A549 (cell line): Measurements from ENCODE around the gene MAP6.

Experiments used
- CEBPB ChIP-seq, 2 experiments: fragments of >200 bp in 1 of 2; sonication (Bioruptor Twin) in 1 of 2; formaldehyde crosslinking in 1 of 2; IDR thresholded peaks; 2 replicates each; pipeline ENCODE4 v1.6.1; 2012 to 2016
- FOSL2 ChIP-seq, 2 experiments: fragments of 450-650 bp in 1 of 2; fragments of >200 bp in 1 of 2; sonication (Bioruptor Twin) in 1 of 2; formaldehyde crosslinking; IDR thresholded peaks; 2 replicates each; pipeline versions ENCODE4 v1.5.0 to v1.6.1; 2016 to 2020; ENCODE audit warnings: mild to moderate bottlenecking in 1 of 2, moderate library complexity in 1 of 2
- MAFK ChIP-seq: fragments of 450-650 bp; IDR thresholded peaks from 2 replicates; pipeline ENCODE4 v1.6.1; 2014; ENCODE audit not compliant: partially characterized antibody
- POLR2A ChIP-seq: IDR thresholded peaks from 2 replicates; pipeline ENCODE4 v1.6.1; 2012; ENCODE audit warnings: mild to moderate bottlenecking, low read length
- RAD21 ChIP-seq, 2 experiments: fragments of >200 bp in 1 of 2; sonication (Bioruptor Twin) in 1 of 2; formaldehyde crosslinking in 1 of 2; IDR thresholded peaks in 1 of 2; conservative IDR thresholded peaks in 1 of 2; 2 replicates in 1 of 2; 3 replicates in 1 of 2; pipeline ENCODE4 v1.6.1; 2012 to 2018; ENCODE audit warnings: inconsistent platforms in 1 of 2
- SMC3 ChIP-seq: fragments of >200 bp; sonication (Bioruptor Twin); formaldehyde crosslinking; IDR thresholded peaks from 3 replicates; pipeline ENCODE4 v1.6.1; 2018; ENCODE audit warnings: inconsistent platforms
- TF ChIP-seq, protein P1 (sequence below): fragments of >200 bp; sonication (Bioruptor Twin); formaldehyde crosslinking; IDR thresholded peaks from 3 replicates; pipeline ENCODE4 v1.5.1; 2016
- TF ChIP-seq, protein P2 (sequence below): IDR thresholded peaks from 2 replicates; pipeline ENCODE4 v1.6.1; 2012

DNA sequence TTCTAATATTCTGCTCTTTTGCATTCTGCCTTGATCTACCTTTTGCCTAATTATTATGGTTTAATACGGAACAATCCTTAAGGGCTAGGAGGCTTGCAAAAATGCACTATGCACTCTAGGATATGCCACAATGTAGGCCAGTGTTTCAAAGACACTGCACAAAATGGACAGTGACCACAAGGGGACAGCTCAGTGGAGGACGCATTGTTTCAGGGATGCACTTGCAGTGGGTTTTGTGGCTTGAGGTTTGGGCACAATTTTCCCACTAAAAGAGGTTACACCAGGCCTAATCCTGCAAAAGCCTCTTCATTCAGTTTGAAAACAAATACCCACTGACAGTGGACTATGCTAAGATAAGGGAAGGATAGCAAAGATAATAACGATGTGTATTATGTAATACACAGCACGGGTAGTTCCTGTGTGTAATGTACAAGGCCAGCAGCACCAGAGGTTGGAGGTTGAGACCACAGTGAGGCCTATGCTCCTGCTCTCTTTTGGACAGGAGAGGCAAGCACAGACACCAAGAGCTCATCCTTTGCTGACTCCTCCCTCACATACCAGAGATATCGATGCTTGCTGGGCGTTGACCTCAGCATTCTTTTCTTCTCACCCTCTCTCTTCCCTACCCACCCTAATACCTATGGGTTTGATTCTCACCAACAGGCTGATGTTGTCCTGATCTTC lies 12.7 kb downstream of the MAP6 start:
- TF ChIP-seq, protein P1, sequence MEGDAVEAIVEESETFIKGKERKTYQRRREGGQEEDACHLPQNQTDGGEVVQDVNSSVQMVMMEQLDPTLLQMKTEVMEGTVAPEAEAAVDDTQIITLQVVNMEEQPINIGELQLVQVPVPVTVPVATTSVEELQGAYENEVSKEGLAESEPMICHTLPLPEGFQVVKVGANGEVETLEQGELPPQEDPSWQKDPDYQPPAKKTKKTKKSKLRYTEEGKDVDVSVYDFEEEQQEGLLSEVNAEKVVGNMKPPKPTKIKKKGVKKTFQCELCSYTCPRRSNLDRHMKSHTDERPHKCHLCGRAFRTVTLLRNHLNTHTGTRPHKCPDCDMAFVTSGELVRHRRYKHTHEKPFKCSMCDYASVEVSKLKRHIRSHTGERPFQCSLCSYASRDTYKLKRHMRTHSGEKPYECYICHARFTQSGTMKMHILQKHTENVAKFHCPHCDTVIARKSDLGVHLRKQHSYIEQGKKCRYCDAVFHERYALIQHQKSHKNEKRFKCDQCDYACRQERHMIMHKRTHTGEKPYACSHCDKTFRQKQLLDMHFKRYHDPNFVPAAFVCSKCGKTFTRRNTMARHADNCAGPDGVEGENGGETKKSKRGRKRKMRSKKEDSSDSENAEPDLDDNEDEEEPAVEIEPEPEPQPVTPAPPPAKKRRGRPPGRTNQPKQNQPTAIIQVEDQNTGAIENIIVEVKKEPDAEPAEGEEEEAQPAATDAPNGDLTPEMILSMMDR: no peak
- TF ChIP-seq CEBPB (IDR thresholded peaks at IDR 0.05) (no peak), RAD21 (conservative IDR thresholded peaks at IDR 0.05 in 1 of 2, IDR thresholded peaks at IDR 0.05 in 1 of 2) (no peak), MAFK (no peak), POLR2A (no peak), SMC3 (no peak), FOSL2 (IDR thresholded peaks at IDR 0.05) (no peak), FOSL2 (CRISPR knock-in tag; IDR thresholded peaks at IDR 0.05) (no peak)
- TF ChIP-seq, protein P2, sequence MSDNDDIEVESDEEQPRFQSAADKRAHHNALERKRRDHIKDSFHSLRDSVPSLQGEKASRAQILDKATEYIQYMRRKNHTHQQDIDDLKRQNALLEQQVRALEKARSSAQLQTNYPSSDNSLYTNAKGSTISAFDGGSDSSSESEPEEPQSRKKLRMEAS: no peak
